T-cell (primary cell): Measurements from ENCODE around the gene ABCA12. TPM values are rescaled to one million over a fixed set of nuclear protein-coding genes. Genes with fewer than 3 reads are reported as not detected.

Source experiments
- ATAC-seq, 4 experiments: fragments of 200-7000 bp in 3 of 4; fragments of 150-1000 bp in 1 of 4; cut with Tn5 transposase; replicated peaks in 1 of 4; 1 replicate in 3 of 4; 2 replicates in 1 of 4; pipeline ENCODE4 v1.10.0; 2021; ENCODE audit warnings: moderate library complexity in 3 of 4, mild to moderate bottlenecking in 2 of 4, moderate number of reproducible peaks in 1 of 4
- CTCF ChIA-PET, 2 donors: fragments of 300-600 bp; sonication (Branson Sonifier 250); formaldehyde crosslinking; loops; one replicate each; lab custom pipeline; 2022; ENCODE audit warnings: antibody characterized with exemption in 2 of 2; lab: Charles Lee
- POLR2A ChIA-PET, 2 donors: fragments of 300-600 bp; sonication (Branson Sonifier 250); formaldehyde crosslinking; loops; one replicate each; lab custom pipeline; 2022; ENCODE audit warnings: antibody characterized with exemption in 2 of 2; lab: Charles Lee
- DNase-seq, 35 experiments: peaks; one replicate each; pipeline versions ENCODE4 v3.0.0 to v3.0.0-alpha.2; 2013 to 2023
- H3K27ac ChIP-seq: one replicate; pipeline ENCODE4 v1.5.1; 2013; ENCODE audit warnings: low read length
- H3K27me3 ChIP-seq, 2 experiments: replicated peaks in 1 of 2; 1 replicate in 1 of 2; 2 replicates in 1 of 2; pipeline versions ENCODE4 v1.6.1 to v1.7.0; 2013; ENCODE audit warnings: low read length in 1 of 2, mixed read lengths in 1 of 2; ENCODE audit not compliant: control insufficient read depth in 2 of 2, insufficient read depth in 2 of 2; ENCODE audit errors: extremely low read depth in 1 of 2
- H3K36me3 ChIP-seq, 2 donors: 1 replicate in 1 of 2; 2 replicates in 1 of 2; pipeline versions ENCODE4 v1.6.1 to v1.7.0; 2013; ENCODE audit warnings: low read length in 1 of 2; ENCODE audit not compliant: control insufficient read depth in 2 of 2, insufficient read depth in 1 of 2; ENCODE audit errors: extremely low read depth in 1 of 2
- H3K4me1 ChIP-seq, 2 experiments: 1 replicate in 1 of 2; 2 replicates in 1 of 2; pipeline versions ENCODE4 v1.6.1 to v1.7.0; 2013; ENCODE audit warnings: low read length in 2 of 2, mixed read lengths in 1 of 2; ENCODE audit not compliant: insufficient read depth in 2 of 2, control insufficient read depth in 1 of 2; ENCODE audit errors: extremely low read depth in 1 of 2
- H3K4me3 ChIP-seq, 2 donors: 1 replicate in 1 of 2; 2 replicates in 1 of 2; pipeline versions ENCODE4 v1.5.1 to v1.7.0; 2013; ENCODE audit warnings: mild to moderate bottlenecking in 2 of 2, low read length in 1 of 2, moderate library complexity in 1 of 2; ENCODE audit not compliant: control insufficient read depth in 1 of 2; ENCODE audit errors: extremely low read depth in 1 of 2
- H3K9me3 ChIP-seq: 2 replicates; pipeline ENCODE4 v1.7.0; 2013
- H3K27ac Mint-ChIP-seq, 2 donors: one replicate each; pipeline ENCODE4 v1.8.0; 2020 to 2021; ENCODE audit warnings: mild to moderate bottlenecking in 2 of 2, mixed read lengths in 2 of 2
- H3K27me3 Mint-ChIP-seq, 2 donors: one replicate each; pipeline ENCODE4 v1.8.0; 2021 to 2022; ENCODE audit warnings: mixed read lengths in 2 of 2
- H3K36me3 Mint-ChIP-seq: one replicate; pipeline ENCODE4 v1.8.0; 2021; ENCODE audit warnings: mixed read lengths
- H3K4me1 Mint-ChIP-seq, 3 donors: one replicate each; pipeline ENCODE4 v1.8.0; 2020 to 2022; ENCODE audit warnings: mixed read lengths in 3 of 3, mild to moderate bottlenecking in 1 of 3
- H3K4me3 Mint-ChIP-seq, 3 donors: one replicate each; pipeline ENCODE4 v1.8.0; 2020 to 2022; ENCODE audit warnings: mild to moderate bottlenecking in 3 of 3, mixed read lengths in 3 of 3, moderate library complexity in 3 of 3
- H3K9me3 Mint-ChIP-seq, 3 donors: one replicate each; pipeline ENCODE4 v1.8.0; 2020 to 2022; ENCODE audit warnings: mixed read lengths in 3 of 3
- WGBS: methylation state at CpG from one replicate; pipeline ENCODE4 v1.1.5; 2013; ENCODE audit warnings: missing lambda C conversion rate; ENCODE audit not compliant: insufficient coverage; 5-methylcytosine and 5-hydroxymethylcytosine counted together
- total RNA-seq, 35 experiments: library from RNA in 6 of 35; stranded (reverse) in 6 of 35; fragments of 120-200 nt in 1 of 35; gene quantifications; one replicate each; pipeline versions ENCODE4 v1.2.1 to v1.2.4 and lab custom pipeline; 2013 to 2026

Gene ABCA12
- total RNA-seq, 5 donors from 2014 or later (not counting 1 experiment from before 2014, with no cell fraction given): not detected

DNA sequence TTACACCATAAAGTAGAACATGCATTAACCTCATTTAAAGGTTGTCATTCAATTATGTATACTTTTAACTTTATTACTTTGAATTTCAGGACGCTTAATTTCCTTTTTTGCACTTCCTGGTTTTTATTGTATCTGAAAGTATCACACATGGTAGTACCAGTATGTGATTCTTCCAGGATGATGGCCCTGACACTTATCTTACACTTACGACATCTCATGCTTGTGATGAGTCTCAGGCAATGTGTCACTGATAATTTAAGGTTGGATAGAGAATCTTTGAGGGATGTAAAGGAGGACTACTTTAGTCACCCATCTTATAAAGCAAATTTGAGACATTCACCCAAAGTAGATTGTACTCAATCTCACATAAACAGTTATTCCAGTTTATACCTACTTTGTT is 74.9 kb downstream of the ABCA12 start:
- Mint-ChIP-seq H3K27me3 (peaks cover 4 to 7% of the 10 kb centered on the region in 2 donors), H3K9me3 (no peaks in the 10 kb centered on the region), H3K27ac (no peak overlapping the region), H3K4me3 (no peak overlapping the region), H3K36me3 (no peaks in the 10 kb centered on the region), H3K4me1 (no peaks in the 10 kb centered on the region)
- DNase-seq (no peak), ATAC-seq (no peak)
- no peaks in the 10 kb centered on the region for H3K4me1 ChIP-seq
- H3K9me3 ChIP-seq: no peaks in the 10 kb centered on the region
- H3K36me3 ChIP-seq: no peaks in the 10 kb centered on the region
- no peak overlapping the region for H3K27ac ChIP-seq
- H3K4me3 ChIP-seq: no peak overlapping the region
- POLR2A ChIA-PET: no interaction called here
- no CpG with 5 or more reads among the region's 2 CpGs for WGBS
- no peaks in the 10 kb centered on the region for H3K27me3 ChIP-seq
- CTCF ChIA-PET: no interaction called here

DNA sequence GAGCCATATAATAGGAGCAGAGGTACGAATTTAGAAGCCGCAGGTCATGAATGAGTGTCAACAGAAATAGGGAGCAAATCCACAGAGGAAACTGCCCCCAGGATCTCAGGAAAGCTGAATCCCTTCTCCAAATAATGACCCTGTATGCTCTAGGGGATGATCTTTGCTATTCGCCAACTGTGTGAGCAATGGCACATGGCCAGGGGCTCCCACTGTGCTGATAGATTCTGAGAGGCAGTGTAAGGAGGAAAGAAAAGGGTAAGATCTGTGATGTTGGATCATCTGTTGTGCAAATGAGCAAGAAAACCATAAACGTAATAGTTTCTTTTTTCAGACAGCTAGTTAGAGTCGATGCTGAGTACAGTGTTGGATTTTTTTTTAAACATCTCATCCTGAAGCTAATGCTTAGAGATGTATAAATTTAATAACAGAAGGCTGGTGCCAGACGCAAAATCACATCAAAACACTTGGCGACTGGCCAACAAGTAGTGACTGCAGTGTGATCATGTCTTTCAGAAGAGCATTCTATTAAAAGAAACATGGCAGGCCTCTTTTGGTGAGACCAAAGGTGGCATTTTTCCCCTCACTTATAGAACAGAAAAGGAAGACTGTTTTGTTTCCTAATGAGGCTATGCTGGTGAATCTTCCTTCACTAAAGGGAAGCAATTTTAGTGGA is 77.4 kb downstream of the ABCA12 start:
- ChIA-PET CTCF (interaction anchor here in 1 of 2 donors (0.6 kb wide), 1 partner anchor 1611 kb away, joined by 3 read pairs; no protein-coding TSS in a partner anchor), POLR2A (no interaction called here)
- Mint-ChIP-seq H3K27me3 (peaks cover 4 to 7% of the 10 kb centered on the region in 2 donors), H3K36me3 (no peaks in the 10 kb centered on the region), H3K4me3 (no peak overlapping the region), H3K4me1 (no peaks in the 10 kb centered on the region), H3K27ac (no peak overlapping the region), H3K9me3 (no peaks in the 10 kb centered on the region)
- DNase-seq: no peak
- no peaks in the 10 kb centered on the region for H3K9me3 ChIP-seq
- no peaks in the 10 kb centered on the region for H3K4me1 ChIP-seq
- H3K27me3 ChIP-seq: no peaks in the 10 kb centered on the region
- no peak overlapping the region for H3K4me3 ChIP-seq
- no peaks in the 10 kb centered on the region for H3K36me3 ChIP-seq
- WGBS: 90% methylated on average over 3 of the region's 7 CpGs
- H3K27ac ChIP-seq: no peak overlapping the region
- no peak for ATAC-seq

GRCh38 chr2:215059724-215060123 is 78.7 kb downstream of the ABCA12 start:
- Histone ChIP-seq H3K4me3 (no peak overlapping the region), H3K4me1 (no peaks in the 10 kb centered on the region), H3K36me3 (no peaks in the 10 kb centered on the region), H3K27me3 (no peaks in the 10 kb centered on the region), H3K27ac (no peak overlapping the region), H3K9me3 (no peaks in the 10 kb centered on the region)
- Mint-ChIP-seq H3K27ac (no peak overlapping the region), H3K4me3 (no peak overlapping the region), H3K36me3 (no peaks in the 10 kb centered on the region), H3K27me3 (peaks cover 1 to 7% of the 10 kb centered on the region in 2 donors), H3K4me1 (no peaks in the 10 kb centered on the region), H3K9me3 (no peaks in the 10 kb centered on the region)
- no peak for DNase-seq
- no peak for ATAC-seq
- ChIA-PET POLR2A (no interaction called here), CTCF (no interaction called here)
- WGBS: 50% methylated on average over 2 of the region's 2 CpGs

- Histone ChIP-seq H3K4me3 (no peak overlapping the region), H3K9me3 (no peaks in the 10 kb centered on the region), H3K36me3 (no peaks in the 10 kb centered on the region), H3K27me3 (no peaks in the 10 kb centered on the region), H3K27ac (no peak overlapping the region), H3K4me1 (no peaks in the 10 kb centered on the region)
- Mint-ChIP-seq H3K27me3 (no peaks in the 10 kb centered on the region), H3K4me1 (no peaks in the 10 kb centered on the region), H3K9me3 (no peaks in the 10 kb centered on the region), H3K27ac (no peak overlapping the region), H3K36me3 (no peaks in the 10 kb centered on the region), H3K4me3 (no peak overlapping the region)
- CTCF ChIA-PET: no interaction called here
- WGBS: no CpG with 5 or more reads among the region's 2 CpGs
- POLR2A ChIA-PET: no interaction called here
- ATAC-seq: no peak
- DNase-seq: no peak
Measured at GRCh38 chr2:215055891-215056290, 82.5 kb downstream of the ABCA12 start.

- H3K4me3 ChIP-seq: no peak overlapping the region
- no peaks in the 10 kb centered on the region for H3K36me3 Mint-ChIP-seq
- H3K27ac ChIP-seq: no peak overlapping the region
- H3K27me3 ChIP-seq: no peaks in the 10 kb centered on the region
- CTCF ChIA-PET: no interaction called here
- no peak for ATAC-seq
- H3K9me3 ChIP-seq: no peaks in the 10 kb centered on the region
- H3K4me1 Mint-ChIP-seq: no peaks in the 10 kb centered on the region
- H3K27ac Mint-ChIP-seq: no peak overlapping the region
- no peak overlapping the region for H3K4me3 Mint-ChIP-seq
- POLR2A ChIA-PET: no interaction called here
- no CpG with 5 or more reads among the region's 3 CpGs for WGBS
- H3K4me1 ChIP-seq: no peaks in the 10 kb centered on the region
- no peaks in the 10 kb centered on the region for H3K9me3 Mint-ChIP-seq
- no peak for DNase-seq
- H3K36me3 ChIP-seq: no peaks in the 10 kb centered on the region
- H3K27me3 Mint-ChIP-seq: no peaks in the 10 kb centered on the region
Measured at GRCh38 chr2:215052810-215053209, 85.6 kb downstream of the ABCA12 start.

GRCh38 chr2:215052404-215052803 is 86.0 kb downstream of the ABCA12 start:
- Mint-ChIP-seq H3K27me3 (no peaks in the 10 kb centered on the region), H3K36me3 (no peaks in the 10 kb centered on the region), H3K4me3 (no peak overlapping the region), H3K4me1 (no peaks in the 10 kb centered on the region), H3K27ac (no peak overlapping the region), H3K9me3 (no peaks in the 10 kb centered on the region)
- CTCF ChIA-PET: no interaction called here
- Histone ChIP-seq H3K4me1 (no peaks in the 10 kb centered on the region), H3K36me3 (no peaks in the 10 kb centered on the region), H3K27me3 (no peaks in the 10 kb centered on the region), H3K9me3 (no peaks in the 10 kb centered on the region), H3K27ac (no peak overlapping the region), H3K4me3 (no peak overlapping the region)
- DNase-seq: no peak
- POLR2A ChIA-PET: no interaction called here
- no peak for ATAC-seq
- WGBS: no CpG with 5 or more reads among the region's 3 CpGs

- Histone ChIP-seq H3K27ac (no peak overlapping the region), H3K36me3 (no peaks in the 10 kb centered on the region), H3K9me3 (no peaks in the 10 kb centered on the region), H3K4me3 (no peak overlapping the region), H3K4me1 (no peaks in the 10 kb centered on the region), H3K27me3 (no peaks in the 10 kb centered on the region)
- CTCF ChIA-PET: no interaction called here
- H3K27ac Mint-ChIP-seq: no peak overlapping the region
- DNase-seq: no peak
- ATAC-seq: no peak
- H3K27me3 Mint-ChIP-seq: no peaks in the 10 kb centered on the region
- POLR2A ChIA-PET: no interaction called here
- peaks cover 0 to 3% (median 0%) of the 10 kb centered on the region in 3 donors for H3K9me3 Mint-ChIP-seq
- WGBS: no CpG with 5 or more reads among the region's 2 CpGs
- no peaks in the 10 kb centered on the region for H3K36me3 Mint-ChIP-seq
- no peak overlapping the region for H3K4me3 Mint-ChIP-seq
- no peaks in the 10 kb centered on the region for H3K4me1 Mint-ChIP-seq
Measured at GRCh38 chr2:215049341-215049740, 89.1 kb downstream of the ABCA12 start.
